Bronchial epithelial cell (primary cell): ENCODE data around the gene EFNB3. TPM values are rescaled to one million over a fixed set of nuclear protein-coding genes. Genes with fewer than 3 reads are reported as not detected.

ENCODE experiments used
- DNase-seq: peaks from one replicate; pipeline ENCODE4 v3.0.0-alpha.2; 2010; ENCODE audit warnings: low read depth
- FAIRE-seq: peaks from 2 replicates; lab custom pipeline; 2011; peaks lifted over from hg19 to GRCh38; lab: Jason Lieb, UNC
- H3K27me3 ChIP-seq: 2 replicates; pipeline ENCODE4 v1.5.1; 2011; ENCODE audit warnings: low read length; ENCODE audit not compliant: control insufficient read depth, insufficient read depth
- H3K36me3 ChIP-seq: 2 replicates; pipeline ENCODE4 v1.5.1; 2011; ENCODE audit warnings: low read length; ENCODE audit not compliant: control insufficient read depth, insufficient read depth
- H3K4me3 ChIP-seq: 2 replicates; pipeline ENCODE4 v1.5.1; 2011; ENCODE audit warnings: mild to moderate bottlenecking, low read depth, low read length, control low read depth
- total RNA-seq: library from RNA; depleted of rRNA; stranded (reverse); fragments of >200 nt; gene quantifications from 2 replicates; pipeline ENCODE4 v1.2.1, GENCODE V29; 2014
- TF ChIP-seq, protein P1 (sequence below): IDR thresholded peaks from 2 replicates; pipeline ENCODE4 v1.5.1; 2011; ENCODE audit warnings: mild to moderate bottlenecking, moderate library complexity, low read length, control low read depth, inconsistent platforms; ENCODE audit not compliant: insufficient read depth, severe bottlenecking

Gene EFNB3
- total RNA-seq, 1 donor from 2014 or later, result under 0.01 TPM

DNA sequence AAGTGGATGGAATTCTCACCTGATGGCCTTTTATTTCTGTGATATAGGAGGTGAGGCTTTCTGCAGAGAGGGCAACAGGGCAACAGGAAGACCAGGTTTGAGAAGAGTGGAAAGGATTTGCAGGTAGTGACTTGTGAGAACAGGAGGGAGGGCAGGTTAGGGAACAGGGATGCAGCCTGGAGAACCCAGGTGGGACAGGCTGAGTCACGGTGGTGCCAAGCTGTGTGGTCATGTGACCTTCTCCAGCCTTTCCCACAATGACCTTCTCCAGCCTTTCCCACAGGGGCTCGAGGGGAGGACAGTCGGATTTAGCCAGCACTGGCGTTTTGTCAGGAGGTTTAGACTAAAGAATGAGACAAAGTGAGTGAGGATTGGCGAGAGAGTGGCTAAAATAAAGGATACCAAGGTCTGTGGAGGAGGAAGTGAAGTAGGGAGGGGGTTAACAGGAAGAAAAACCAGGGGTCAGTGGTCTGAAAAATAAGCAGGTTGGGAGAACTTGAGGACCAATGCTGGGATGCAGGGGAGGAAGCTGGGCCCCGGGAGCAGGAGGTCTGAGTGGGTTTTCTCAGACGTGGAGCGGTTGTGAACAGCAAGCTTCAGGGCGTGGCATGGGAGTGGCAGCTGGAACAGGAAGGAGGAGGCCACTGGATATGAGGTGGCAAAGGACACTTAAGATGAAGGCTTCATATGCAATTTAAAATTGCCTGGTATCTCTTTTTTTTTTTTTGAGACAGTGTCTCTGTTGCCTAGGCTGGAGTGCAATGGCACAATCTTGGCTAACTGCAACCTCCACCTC lies 50.3 kb downstream of the EFNB3 start:
- TF ChIP-seq, protein P1, sequence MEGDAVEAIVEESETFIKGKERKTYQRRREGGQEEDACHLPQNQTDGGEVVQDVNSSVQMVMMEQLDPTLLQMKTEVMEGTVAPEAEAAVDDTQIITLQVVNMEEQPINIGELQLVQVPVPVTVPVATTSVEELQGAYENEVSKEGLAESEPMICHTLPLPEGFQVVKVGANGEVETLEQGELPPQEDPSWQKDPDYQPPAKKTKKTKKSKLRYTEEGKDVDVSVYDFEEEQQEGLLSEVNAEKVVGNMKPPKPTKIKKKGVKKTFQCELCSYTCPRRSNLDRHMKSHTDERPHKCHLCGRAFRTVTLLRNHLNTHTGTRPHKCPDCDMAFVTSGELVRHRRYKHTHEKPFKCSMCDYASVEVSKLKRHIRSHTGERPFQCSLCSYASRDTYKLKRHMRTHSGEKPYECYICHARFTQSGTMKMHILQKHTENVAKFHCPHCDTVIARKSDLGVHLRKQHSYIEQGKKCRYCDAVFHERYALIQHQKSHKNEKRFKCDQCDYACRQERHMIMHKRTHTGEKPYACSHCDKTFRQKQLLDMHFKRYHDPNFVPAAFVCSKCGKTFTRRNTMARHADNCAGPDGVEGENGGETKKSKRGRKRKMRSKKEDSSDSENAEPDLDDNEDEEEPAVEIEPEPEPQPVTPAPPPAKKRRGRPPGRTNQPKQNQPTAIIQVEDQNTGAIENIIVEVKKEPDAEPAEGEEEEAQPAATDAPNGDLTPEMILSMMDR, result no peak
- H3K36me3 ChIP-seq, result no peaks in the 10 kb centered on the region
- no peaks in the 10 kb centered on the region for H3K27me3 ChIP-seq
- DNase-seq (peak; percentile 84), FAIRE-seq (peak; percentile 85)
- no peak overlapping the region for H3K4me3 ChIP-seq

- TF ChIP-seq, protein P1, result no peak
- H3K36me3 ChIP-seq, result no peaks in the 10 kb centered on the region
- H3K4me3 ChIP-seq, result no peak overlapping the region
- no peak for DNase-seq
- no peaks in the 10 kb centered on the region for H3K27me3 ChIP-seq
- no peak for FAIRE-seq
Observed at GRCh38 chr17:7756968-7757367, 52.0 kb downstream of the EFNB3 start.

Other genes starting within 250 kb of the EFNB3 start
- gene ZBTB4, start 225.6 kb upstream of the EFNB3 start, total RNA-seq, result 8.7 and 9.2 TPM in 2 replicates
- not detected in 2 replicates for gene SLC35G6, start 223.8 kb upstream of the EFNB3 start, total RNA-seq
- gene POLR2A, start 220.8 kb upstream of the EFNB3 start, total RNA-seq, result 38.4 and 79.6 TPM in 2 replicates
- gene TNFSF12, start 156.1 kb upstream of the EFNB3 start, total RNA-seq, result 0.53 and 1.0 TPM in 2 replicates
- gene TNFSF13, start 146.5 kb upstream of the EFNB3 start, total RNA-seq, result 2.6 and 3.7 TPM in 2 replicates
- 94.7 and 129 TPM in 2 replicates for gene SENP3, start 143.3 kb upstream of the EFNB3 start, total RNA-seq
- gene CD68, start 125.6 kb upstream of the EFNB3 start, total RNA-seq, result 11.3 and 16.4 TPM in 2 replicates
- 54.7 and 56.3 TPM in 2 replicates for gene MPDU1, start 121.3 kb upstream of the EFNB3 start, total RNA-seq
- gene SOX15, start 115.1 kb upstream of the EFNB3 start, total RNA-seq, result 23.4 and 41.7 TPM in 2 replicates
- gene FXR2, start 90.3 kb upstream of the EFNB3 start, total RNA-seq, result 42.1 and 43.2 TPM in 2 replicates
- 23.9 and 38.7 TPM in 2 replicates for gene SAT2, start 77.4 kb upstream of the EFNB3 start, total RNA-seq
- gene SHBG, start 75.1 kb upstream of the EFNB3 start, total RNA-seq, result 0.38 TPM in 1 of 2 replicates, not detected in the other
- not detected in 2 replicates for gene ATP1B2, start 54.3 kb upstream of the EFNB3 start, total RNA-seq
- 9.2 and 15.1 TPM in 2 replicates for gene TP53, start 17.7 kb upstream of the EFNB3 start, total RNA-seq
- gene WRAP53, start 16.7 kb upstream of the EFNB3 start, total RNA-seq, result 3.5 and 4.2 TPM in 2 replicates
- gene DNAH2, start 12.5 kb downstream of the EFNB3 start, total RNA-seq, result under 0.01 and 0.26 TPM in 2 replicates
- 2.9 and 6.0 TPM in 2 replicates for gene KDM6B, start 129.0 kb downstream of the EFNB3 start, total RNA-seq
- 0.64 TPM in 1 of 2 replicates, not detected in the other for gene TMEM88, start 149.9 kb downstream of the EFNB3 start, total RNA-seq
- gene NAA38, start 152.4 kb downstream of the EFNB3 start, total RNA-seq, result 36.6 and 47.5 TPM in 2 replicates
- gene CYB5D1, start 152.8 kb downstream of the EFNB3 start, total RNA-seq, result 6.5 and 9.0 TPM in 2 replicates
- gene CHD3, start 183.6 kb downstream of the EFNB3 start, total RNA-seq, result 41.3 and 98.2 TPM in 2 replicates
- gene RNF227, start 211.1 kb downstream of the EFNB3 start, total RNA-seq, result 7.8 and 8.2 TPM in 2 replicates
- gene KCNAB3, start 224.7 kb downstream of the EFNB3 start, total RNA-seq, result 0.79 and 0.90 TPM in 2 replicates
- gene TRAPPC1, start 226.7 kb downstream of the EFNB3 start, total RNA-seq, result 16.8 and 27.9 TPM in 2 replicates
- 8.2 and 12.2 TPM in 2 replicates for gene CNTROB, start 227.0 kb downstream of the EFNB3 start, total RNA-seq